SH-SY5Y (cell line): ENCODE data around the gene PDE4B.

Experiments
- GATA2 ChIP-seq: IDR thresholded peaks from 2 replicates; pipeline ENCODE4 v1.6.1; 2011; ENCODE audit warnings: mild to moderate bottlenecking, low read depth, low read length
- GATA3 ChIP-seq: IDR thresholded peaks from 2 replicates; pipeline ENCODE4 v1.6.1; 2011; ENCODE audit warnings: low read depth, mild to moderate bottlenecking, low read length, moderate library complexity

The PDE4B gene

DNA sequence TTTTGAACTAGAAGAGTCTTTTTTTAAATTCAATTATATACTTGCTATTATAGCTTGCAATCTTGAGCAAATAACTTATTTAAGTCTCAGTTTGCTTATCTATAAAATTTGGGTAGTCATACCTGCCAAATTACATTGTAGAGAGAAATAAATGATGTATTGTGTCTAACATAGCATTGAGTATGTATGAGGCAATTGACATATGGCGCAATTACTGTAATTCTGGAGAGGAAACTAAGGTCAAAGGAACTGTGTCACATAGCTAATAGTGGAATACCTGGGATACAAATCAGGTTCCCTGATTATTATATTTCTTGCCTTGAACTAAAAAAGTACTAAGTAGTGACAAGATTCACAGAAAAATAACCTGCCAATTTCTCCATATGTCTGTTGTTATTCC, 302.5 kb downstream of the PDE4B start:
- TF ChIP-seq GATA3 (no peak), GATA2 (no peak)

DNA sequence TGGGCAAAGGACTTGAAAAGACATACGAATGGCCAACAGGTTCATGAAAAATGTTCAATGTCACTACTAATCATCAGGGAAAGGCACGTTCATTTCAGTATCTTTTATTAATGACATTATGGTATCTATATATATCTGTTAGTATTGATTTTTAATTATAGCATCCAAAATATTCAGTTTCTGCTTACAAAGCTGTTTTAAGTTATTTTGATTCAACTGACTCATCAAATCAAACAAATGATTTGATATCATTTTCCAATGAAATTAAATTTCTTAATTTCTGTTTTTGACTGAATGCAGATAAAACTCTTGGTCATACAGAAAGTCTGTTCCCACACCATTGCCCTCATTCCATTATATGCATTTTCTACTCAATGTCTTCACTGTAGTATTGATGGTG, 315.9 kb downstream of the PDE4B start:
- TF ChIP-seq GATA3 = no peak
- no peak for TF ChIP-seq GATA2

DNA sequence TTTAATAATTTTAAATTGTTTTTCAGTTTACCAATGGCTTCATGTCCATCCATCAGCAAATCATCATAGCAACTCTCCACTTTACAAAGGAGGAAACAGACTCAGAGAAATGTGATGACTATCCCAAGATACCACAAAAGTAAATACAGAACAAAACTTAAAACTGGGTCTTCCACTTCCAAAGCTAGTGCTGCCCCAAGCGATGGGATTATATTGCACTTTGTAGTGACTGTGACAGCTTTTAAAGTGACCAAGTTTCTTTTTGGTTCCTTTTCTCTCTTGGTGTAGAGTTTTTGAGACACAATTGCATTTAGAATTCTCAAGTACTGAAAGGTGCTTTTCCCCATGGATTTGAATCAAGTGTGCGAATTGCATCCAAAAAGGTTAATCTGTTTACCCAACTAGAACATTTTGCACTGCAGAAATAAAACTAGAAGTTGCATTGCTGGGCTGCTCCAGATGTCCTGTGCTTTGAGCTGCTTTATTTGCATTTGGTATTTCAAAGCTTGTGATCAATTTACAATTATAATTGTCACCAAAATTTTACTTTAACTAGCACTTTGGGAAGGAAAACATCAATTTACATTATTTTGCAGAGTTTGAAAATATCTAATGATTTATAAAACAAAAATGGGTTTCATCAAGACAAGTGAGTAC, 320.2 kb downstream of the PDE4B start:
- no peak for TF ChIP-seq GATA3
- TF ChIP-seq GATA2 = no peak

DNA sequence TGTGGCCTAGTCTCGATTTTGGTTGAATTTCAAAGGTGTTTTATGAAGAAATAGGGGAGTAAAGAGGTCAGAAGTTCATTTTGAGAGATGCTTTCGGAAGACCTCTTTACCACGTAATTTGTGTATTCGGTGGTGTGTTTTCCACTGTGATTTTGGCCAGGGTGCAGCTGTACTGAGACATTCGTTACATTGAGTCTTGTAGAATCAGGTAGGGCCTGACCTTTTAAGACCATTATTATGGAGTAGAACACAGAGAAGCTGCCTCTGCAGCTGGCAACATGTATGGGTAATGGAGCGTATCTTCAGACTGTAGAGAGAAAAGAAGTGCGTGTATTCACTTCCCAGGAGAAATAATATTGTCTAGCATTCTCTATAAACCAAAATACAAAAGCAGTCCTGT, 326.5 kb downstream of the PDE4B start:
- no peak for TF ChIP-seq GATA2
- TF ChIP-seq GATA3 = no peak

DNA sequence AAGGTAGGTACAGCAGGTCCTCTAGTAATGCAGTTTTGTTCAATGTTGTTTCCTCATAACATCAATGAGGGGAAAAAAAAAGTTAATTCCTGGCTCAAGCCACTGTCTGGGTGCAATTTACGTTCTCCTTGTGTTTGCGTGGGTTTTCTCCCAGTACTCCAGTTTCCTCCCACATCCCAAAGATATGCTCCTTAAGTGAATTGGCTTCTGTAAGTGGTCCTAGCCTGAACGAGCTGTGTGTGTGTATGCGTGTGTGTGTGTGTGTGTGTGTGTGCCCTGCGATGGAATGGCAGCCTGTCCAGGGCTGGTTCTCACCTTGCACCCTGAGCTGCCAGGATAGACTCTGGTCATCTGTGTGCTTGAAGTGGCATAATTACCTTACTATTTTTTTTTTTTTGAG, 332.0 kb downstream of the PDE4B start:
- TF ChIP-seq GATA3 = no peak
- no peak for TF ChIP-seq GATA2

DNA sequence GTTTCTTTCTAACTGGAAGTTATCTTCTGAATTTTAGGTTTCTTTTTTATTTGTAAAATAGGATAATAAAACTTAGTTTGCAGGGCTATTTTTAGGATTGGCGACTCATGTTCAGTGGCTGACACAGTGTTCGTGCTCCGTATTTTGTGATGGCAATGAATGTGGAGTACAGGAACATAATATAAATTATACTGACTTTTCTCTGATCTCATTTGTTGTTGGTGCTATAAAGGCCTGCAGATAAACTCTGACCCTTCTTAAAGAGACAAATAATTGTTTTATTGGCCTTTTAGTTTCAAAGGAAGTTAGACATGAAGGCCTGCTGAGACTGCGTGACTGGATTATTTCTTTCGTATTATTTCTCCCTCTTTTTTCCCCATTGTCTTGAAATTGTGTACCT, 339.6 kb downstream of the PDE4B start:
- TF ChIP-seq GATA3 (no peak), GATA2 (no peak)

DNA sequence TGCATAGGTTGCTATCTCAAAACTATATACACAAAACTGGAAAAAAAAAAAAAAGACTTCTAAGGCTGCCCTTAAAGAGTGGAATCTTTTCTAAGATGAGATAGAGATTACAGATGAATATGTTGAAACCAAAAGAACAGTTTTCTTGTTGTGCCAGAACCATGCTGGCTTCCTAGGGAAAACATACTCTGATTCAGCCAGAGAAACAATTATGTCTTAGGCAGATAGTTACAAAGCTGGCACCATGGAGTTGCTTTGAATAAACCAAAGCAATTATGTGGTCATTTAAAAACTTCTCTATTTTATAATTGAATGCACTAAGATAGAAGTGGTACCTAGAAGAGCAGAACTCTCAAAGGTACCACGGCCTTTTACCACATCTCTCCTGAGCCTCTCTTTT, 341.3 kb downstream of the PDE4B start:
- no peak for TF ChIP-seq GATA3
- no peak for TF ChIP-seq GATA2

DNA sequence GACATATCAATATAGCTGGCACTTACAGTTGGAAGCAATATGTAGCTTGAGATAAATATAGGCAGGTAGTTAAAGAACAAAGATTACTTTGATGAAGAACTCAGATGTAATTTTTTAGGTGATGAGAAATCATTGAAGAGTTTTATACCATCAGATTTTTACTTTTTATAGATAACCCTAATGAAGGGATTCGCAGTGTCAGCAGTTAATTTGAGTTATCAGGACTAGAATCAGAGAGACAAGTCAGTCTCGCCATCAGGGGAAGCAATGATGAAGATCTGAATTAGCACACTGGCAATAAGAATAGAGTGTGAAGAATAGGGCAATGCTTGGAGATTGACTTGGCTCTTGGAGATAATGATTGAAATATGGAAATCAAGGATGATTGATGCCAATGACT, 342.5 kb downstream of the PDE4B start:
- no peak for TF ChIP-seq GATA3
- TF ChIP-seq GATA2 = no peak

DNA sequence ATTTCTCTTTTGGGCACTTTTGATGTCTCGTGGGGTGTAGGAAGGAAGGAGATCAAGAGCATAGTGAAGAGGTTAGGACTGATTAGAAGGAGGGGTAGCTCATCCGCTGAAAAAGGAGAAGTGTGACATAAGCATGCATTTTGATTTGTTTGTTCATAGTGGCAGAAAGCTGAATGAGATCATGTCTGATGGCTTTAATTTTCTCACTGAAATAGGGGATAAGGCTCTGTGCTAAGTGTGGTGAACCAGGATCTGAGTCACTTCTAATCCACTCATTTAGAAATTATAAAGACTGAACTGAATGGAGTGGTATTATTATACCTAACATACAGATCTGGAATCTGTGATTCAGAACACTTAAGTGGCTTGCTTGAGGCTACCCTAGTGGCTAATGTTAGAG, 344.5 kb downstream of the PDE4B start:
- TF ChIP-seq GATA3 = no peak
- TF ChIP-seq GATA2 = no peak

DNA sequence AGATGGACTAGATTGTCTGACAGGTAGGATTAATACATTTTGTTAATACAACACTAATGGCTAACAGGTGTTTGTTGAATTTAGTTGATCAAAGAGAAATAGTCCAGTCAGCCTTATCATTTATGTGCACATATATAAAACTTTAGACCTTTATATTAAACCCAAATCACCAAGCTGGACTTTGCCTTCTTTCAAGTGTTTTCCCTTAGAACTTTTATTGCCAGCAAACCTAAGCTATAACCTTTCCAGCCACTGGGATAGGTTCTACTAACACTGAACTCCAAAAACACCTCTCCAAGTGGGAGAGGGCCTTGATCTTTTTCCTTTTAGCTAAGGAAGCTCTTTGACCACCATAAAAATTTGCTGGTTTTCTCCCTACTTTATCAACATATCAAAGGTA, 345.9 kb downstream of the PDE4B start:
- no peak for TF ChIP-seq GATA3
- TF ChIP-seq GATA2 = no peak

DNA sequence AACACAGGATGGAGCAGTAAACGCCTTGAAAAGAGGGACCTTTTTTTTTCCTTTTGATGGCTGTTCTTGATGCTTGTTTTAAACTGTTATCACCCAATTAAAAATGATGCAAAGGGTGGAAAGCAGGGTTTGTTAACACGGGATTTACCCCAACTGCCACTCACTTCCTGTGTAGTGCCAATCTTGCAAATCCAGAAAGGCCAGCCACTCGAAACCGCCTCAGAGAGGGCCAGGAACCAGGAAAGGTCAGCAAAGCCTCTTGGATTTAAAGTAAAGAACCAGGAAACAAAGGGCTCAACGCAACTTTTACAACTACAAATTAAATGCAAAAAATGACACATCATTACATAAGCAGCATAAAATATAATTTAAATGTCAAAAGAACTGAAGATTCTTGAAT, 347.4 kb downstream of the PDE4B start:
- no peak for TF ChIP-seq GATA3

DNA sequence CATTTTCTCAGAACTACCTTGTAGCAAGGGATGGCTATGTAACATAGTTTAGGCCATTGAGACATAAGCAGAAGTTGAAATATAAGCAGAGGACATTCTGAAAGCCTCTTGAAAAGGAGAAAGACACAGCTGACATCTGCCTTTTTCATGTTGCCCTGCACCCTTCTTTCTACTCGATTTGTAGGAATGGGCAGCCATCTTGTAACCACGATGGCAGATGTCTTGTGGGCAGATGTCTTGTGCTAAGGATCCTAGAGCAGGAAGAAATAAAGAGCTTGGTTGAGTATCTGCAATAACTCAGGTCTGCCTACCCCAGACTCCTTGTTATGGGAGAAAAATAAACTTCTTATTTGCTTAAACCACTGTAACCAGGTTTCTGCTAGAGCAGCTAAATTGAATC, 351.0 kb downstream of the PDE4B start:
- TF ChIP-seq GATA2 (no peak), GATA3 (no peak)

DNA sequence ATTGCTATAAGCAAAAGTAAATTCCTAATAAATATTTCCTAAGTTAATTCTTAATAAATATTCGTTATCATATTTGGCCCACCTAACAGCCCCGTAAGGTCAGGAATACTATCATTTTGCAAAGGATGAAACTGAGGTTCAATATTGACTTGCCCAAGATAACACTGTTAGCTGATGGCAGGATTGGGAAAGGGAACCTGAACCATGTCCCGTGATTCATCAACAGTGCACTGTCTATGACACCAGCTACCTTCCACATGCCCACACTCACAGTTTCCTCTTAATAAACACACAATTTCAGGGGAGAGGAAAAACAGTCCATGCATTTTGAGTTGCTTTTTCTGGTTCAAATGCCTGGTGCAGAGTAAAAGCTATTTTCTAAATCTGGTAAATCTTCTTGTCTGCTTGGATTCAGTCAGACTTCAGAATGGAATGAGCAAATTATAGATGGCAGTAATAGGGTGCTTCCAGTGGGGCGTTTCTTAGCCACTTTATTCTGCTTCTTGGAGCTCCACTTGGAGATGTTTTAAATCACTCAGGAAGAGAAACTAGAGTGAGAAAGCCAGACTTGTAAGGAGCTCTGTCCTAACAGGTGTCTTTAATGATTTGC, 354.6 kb downstream of the PDE4B start:
- TF ChIP-seq GATA3 (no peak), GATA2 (no peak)

DNA sequence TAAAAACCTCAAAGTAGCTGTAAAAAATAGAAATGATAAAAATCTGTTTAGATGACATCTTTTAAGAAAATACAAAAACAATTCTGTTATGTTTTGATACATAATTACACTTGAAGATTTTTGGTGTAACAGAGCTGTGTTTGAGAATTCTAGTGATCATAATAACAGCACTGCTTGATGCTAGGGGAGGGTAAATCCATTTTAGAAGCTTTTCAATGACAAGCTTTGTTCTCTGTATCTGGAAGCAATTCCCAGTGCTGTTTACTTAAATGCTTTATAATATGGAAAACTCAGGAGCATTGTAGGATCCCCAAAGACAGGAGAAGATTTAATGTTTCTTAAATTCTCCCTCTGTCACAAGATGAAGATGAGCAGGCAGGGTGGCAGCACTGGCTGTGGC, 359.3 kb downstream of the PDE4B start:
- TF ChIP-seq GATA3 = no peak
- TF ChIP-seq GATA2 = no peak

DNA sequence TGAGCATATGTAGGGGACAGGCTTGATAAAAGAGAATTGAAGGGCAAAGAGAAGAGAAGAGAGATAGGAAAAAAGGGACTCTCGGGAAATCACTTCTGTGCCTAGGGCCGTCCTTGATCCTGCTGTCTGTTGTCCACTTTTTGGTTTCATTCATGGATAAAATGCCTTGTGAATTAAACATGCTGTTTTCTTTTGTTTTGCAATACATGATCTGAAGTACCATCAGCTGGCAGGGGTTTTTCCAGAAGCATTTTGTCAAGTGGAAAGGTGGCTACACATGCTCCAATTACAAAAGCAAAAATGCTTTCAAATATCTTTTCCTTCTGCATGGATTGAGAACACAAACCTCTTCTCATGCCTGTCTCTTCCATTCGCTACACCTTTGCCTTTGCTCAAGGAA, 361.7 kb downstream of the PDE4B start:
- TF ChIP-seq GATA2 (no peak), GATA3 (no peak)

DNA sequence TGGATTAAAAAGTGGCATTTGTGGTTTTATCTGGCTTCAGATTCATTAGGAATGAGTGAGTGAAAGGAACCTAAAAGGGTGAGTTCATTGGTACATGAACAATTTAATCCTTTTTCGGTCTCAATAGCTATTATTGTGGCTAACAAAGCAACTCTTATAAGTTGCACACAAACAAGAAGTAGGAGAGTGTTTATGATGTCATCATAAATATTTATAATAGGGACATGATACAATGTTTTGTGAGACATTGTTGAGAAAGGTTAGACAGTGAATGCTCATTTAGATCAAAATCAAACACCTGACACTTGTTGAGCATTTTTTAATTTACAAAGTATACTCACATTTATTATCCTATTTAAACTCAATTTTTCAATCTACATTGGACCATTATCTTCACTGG, 363.4 kb downstream of the PDE4B start:
- TF ChIP-seq GATA2 = no peak
- no peak for TF ChIP-seq GATA3
